Neural cell (in vitro differentiated cells): ENCODE results near the gene SLC23A1. TPM values are rescaled to one million over a fixed set of nuclear protein-coding genes. Genes with fewer than 3 reads are reported as not detected.

Source experiments
- H2AFZ ChIP-seq: fragments of 200-600, 300-800 bp; sonication (generic), shearing (Covaris generic); 2 replicates; pipeline ENCODE4 v1.6.0; 2014; ENCODE audit warnings: low read depth, mild to moderate bottlenecking, antibody characterized with exemption, low read length, moderate library complexity
- H3F3A ChIP-seq: fragments of 200-600 bp; shearing (Covaris generic); 2 replicates; pipeline ENCODE4 v1.6.1; 2016; ENCODE audit warnings: mild to moderate bottlenecking, moderate library complexity, mixed read lengths, antibody characterized with exemption, low read length; ENCODE audit not compliant: insufficient read depth, poor library complexity, severe bottlenecking
- H3K27ac ChIP-seq: fragments of 200-600, 300-800 bp; sonication (generic), shearing (Covaris generic); 2 replicates; pipeline ENCODE4 v1.5.1; 2014; ENCODE audit warnings: mild to moderate bottlenecking, low read length, moderate library complexity
- H3K27me3 ChIP-seq: fragments of 300-800, 200-600 bp; sonication (generic), shearing (Covaris generic); 2 replicates; pipeline ENCODE4 v1.6.0; 2014; ENCODE audit warnings: mild to moderate bottlenecking, low read depth, low read length, moderate library complexity; ENCODE audit not compliant: insufficient read depth
- H3K36me3 ChIP-seq: fragments of 300-800, 200-600 bp; sonication (generic), shearing (Covaris generic); 2 replicates; pipeline ENCODE4 v1.5.1; 2014; ENCODE audit warnings: mild to moderate bottlenecking, antibody characterized with exemption, low read length, moderate library complexity; ENCODE audit not compliant: insufficient read depth
- H3K4me2 ChIP-seq: fragments of 300-800, 200-600 bp; sonication (generic), shearing (Covaris generic); 2 replicates; pipeline ENCODE4 v1.6.0; 2014; ENCODE audit warnings: mild to moderate bottlenecking, low read length
- H3K4me3 ChIP-seq: fragments of 300-800, 200-600 bp; sonication (generic), shearing (Covaris generic); 2 replicates; pipeline ENCODE4 v1.5.1; 2014; ENCODE audit warnings: mild to moderate bottlenecking, low read length, moderate library complexity
- H3K79me2 ChIP-seq: fragments of 200-600 bp; shearing (Covaris generic); replicated peaks from 2 replicates; pipeline ENCODE4 v1.6.0; 2014; ENCODE audit warnings: mild to moderate bottlenecking, low read length, moderate library complexity; ENCODE audit not compliant: insufficient read depth
- H3K9ac ChIP-seq: fragments of 300-800, 200-600 bp; sonication (generic), shearing (Covaris generic); 2 replicates; pipeline ENCODE4 v1.6.1; 2016; ENCODE audit warnings: mild to moderate bottlenecking, low read length, mixed read lengths
- H3K9me2 ChIP-seq: fragments of 200-600 bp; shearing (Covaris generic); 2 replicates; pipeline ENCODE4 v1.6.1; 2016; ENCODE audit warnings: mild to moderate bottlenecking, low read length, mixed read lengths; ENCODE audit not compliant: insufficient read depth
- H3K9me3 ChIP-seq: fragments of 200-600, 300-800 bp; sonication (generic), shearing (Covaris generic); 2 replicates; pipeline ENCODE4 v1.6.1; 2016; ENCODE audit warnings: mild to moderate bottlenecking, mixed run types, low read length, moderate library complexity, mixed read lengths
- H4K20me1 ChIP-seq: fragments of 200-600 bp; shearing (Covaris generic); 2 replicates; pipeline ENCODE4 v1.6.1; 2016; ENCODE audit warnings: mild to moderate bottlenecking, mixed run types; ENCODE audit not compliant: insufficient read depth
- CTCF ChIP-seq: fragments of 450-650 bp; IDR thresholded peaks from 2 replicates; pipeline ENCODE4 v1.5.1; 2014; ENCODE audit warnings: antibody characterized with exemption, mild to moderate bottlenecking, moderate library complexity; ENCODE audit not compliant: poor library complexity, severe bottlenecking
- EP300 ChIP-seq: fragments of 450-650 bp; conservative IDR thresholded peaks from 2 replicates; pipeline ENCODE4 v1.6.1; 2014; ENCODE audit warnings: antibody characterized with exemption, mild to moderate bottlenecking, moderate library complexity; ENCODE audit not compliant: poor library complexity, severe bottlenecking
- EZH2 ChIP-seq: fragments of 200-600, 300-800 bp; shearing (Covaris generic), sonication (generic); IDR thresholded peaks from 2 replicates; pipeline ENCODE4 v1.6.1; 2014; ENCODE audit warnings: antibody characterized with exemption, low read length, borderline replicate concordance, mild to moderate bottlenecking; ENCODE audit not compliant: insufficient read depth, poor library complexity, severe bottlenecking
- MXI1 ChIP-seq: fragments of 450-650 bp; conservative IDR thresholded peaks from 2 replicates; pipeline ENCODE4 v1.6.1; 2014; ENCODE audit warnings: antibody characterized with exemption, mild to moderate bottlenecking; ENCODE audit not compliant: poor library complexity, severe bottlenecking
- POLR2AphosphoS5 ChIP-seq: IDR thresholded peaks from 2 replicates; pipeline ENCODE4 v1.6.1; 2012
- RAD21 ChIP-seq: fragments of 450-650 bp; conservative IDR thresholded peaks from 2 replicates; pipeline ENCODE4 v1.6.1; 2014; ENCODE audit warnings: antibody characterized with exemption, mild to moderate bottlenecking, moderate library complexity
- SMC3 ChIP-seq: fragments of 450-650 bp; conservative IDR thresholded peaks from 2 replicates; pipeline ENCODE4 v1.6.1; 2014; ENCODE audit warnings: antibody characterized with exemption, mild to moderate bottlenecking, moderate library complexity; ENCODE audit not compliant: poor library complexity
- TAF1 ChIP-seq: IDR thresholded peaks from 2 replicates; pipeline ENCODE4 v1.6.1; 2012; ENCODE audit warnings: low read depth
- polyA plus RNA-seq: library from polyadenylated mRNA; depleted of rRNA; stranded (reverse); fragments of >200 nt; gene quantifications from 2 replicates; pipeline ENCODE4 v1.2.3, GENCODE V29; 2014
- TF ChIP-seq, protein P1 (sequence below): IDR thresholded peaks from 2 replicates; pipeline ENCODE4 v1.6.1; 2012; ENCODE audit warnings: borderline replicate concordance

SLC23A1 gene
- polyA plus RNA-seq, 1 donor from 2014 or later = not detected

GRCh38 chr5:139392678-139393496 lies 9.8 kb upstream of the SLC23A1 start:
- no peak overlapping the region for H2AFZ ChIP-seq
- no peaks in the 10 kb centered on the region for H3F3A ChIP-seq
- no peak overlapping the region for H3K4me2 ChIP-seq
- no peak overlapping the region for H3K9ac ChIP-seq
- H3K9me3 ChIP-seq = no peaks in the 10 kb centered on the region
- no peaks in the 10 kb centered on the region for H3K79me2 ChIP-seq
- TF ChIP-seq CTCF (peak; percentile 11), EZH2 (peak; percentile 36), MXI1 (peak; percentile 18), TAF1 (no peak), RAD21 (no peak)
- TF ChIP-seq, protein P1, sequence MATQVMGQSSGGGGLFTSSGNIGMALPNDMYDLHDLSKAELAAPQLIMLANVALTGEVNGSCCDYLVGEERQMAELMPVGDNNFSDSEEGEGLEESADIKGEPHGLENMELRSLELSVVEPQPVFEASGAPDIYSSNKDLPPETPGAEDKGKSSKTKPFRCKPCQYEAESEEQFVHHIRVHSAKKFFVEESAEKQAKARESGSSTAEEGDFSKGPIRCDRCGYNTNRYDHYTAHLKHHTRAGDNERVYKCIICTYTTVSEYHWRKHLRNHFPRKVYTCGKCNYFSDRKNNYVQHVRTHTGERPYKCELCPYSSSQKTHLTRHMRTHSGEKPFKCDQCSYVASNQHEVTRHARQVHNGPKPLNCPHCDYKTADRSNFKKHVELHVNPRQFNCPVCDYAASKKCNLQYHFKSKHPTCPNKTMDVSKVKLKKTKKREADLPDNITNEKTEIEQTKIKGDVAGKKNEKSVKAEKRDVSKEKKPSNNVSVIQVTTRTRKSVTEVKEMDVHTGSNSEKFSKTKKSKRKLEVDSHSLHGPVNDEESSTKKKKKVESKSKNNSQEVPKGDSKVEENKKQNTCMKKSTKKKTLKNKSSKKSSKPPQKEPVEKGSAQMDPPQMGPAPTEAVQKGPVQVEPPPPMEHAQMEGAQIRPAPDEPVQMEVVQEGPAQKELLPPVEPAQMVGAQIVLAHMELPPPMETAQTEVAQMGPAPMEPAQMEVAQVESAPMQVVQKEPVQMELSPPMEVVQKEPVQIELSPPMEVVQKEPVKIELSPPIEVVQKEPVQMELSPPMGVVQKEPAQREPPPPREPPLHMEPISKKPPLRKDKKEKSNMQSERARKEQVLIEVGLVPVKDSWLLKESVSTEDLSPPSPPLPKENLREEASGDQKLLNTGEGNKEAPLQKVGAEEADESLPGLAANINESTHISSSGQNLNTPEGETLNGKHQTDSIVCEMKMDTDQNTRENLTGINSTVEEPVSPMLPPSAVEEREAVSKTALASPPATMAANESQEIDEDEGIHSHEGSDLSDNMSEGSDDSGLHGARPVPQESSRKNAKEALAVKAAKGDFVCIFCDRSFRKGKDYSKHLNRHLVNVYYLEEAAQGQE = no peak
- H4K20me1 ChIP-seq = no peaks in the 10 kb centered on the region
- no peak overlapping the region for H3K27ac ChIP-seq
- peaks cover 50% of the 10 kb centered on the region for H3K27me3 ChIP-seq
- no peaks in the 10 kb centered on the region for H3K9me2 ChIP-seq
- peak overlapping the region; percentile 55 for H3K4me3 ChIP-seq
- no peaks in the 10 kb centered on the region for H3K36me3 ChIP-seq

DNA sequence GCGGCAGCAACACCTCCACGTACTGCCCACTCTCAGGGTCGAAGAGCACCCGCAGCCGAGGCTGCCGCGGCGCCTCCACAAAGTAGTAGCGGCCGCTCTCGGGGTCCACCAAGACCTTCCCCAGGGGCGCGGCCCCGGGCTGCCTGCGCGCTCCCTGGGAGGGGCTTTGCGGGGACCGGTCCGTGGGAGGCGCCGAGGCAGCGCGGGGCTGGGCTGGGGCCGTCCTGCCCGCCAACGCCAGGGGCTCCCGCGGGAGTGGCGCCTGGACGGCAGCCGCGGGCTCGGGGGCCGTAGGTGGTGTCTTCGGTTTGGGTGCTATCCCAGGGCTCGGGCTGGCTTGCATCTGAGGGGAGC lies 9.2 kb upstream of the SLC23A1 start:
- Histone ChIP-seq H3K27me3 (peaks cover 50% of the 10 kb centered on the region), H3K9ac (no peak overlapping the region), H3F3A (no peaks in the 10 kb centered on the region), H3K36me3 (no peaks in the 10 kb centered on the region), H3K9me3 (no peaks in the 10 kb centered on the region), H3K4me2 (no peak overlapping the region), H3K27ac (no peak overlapping the region), H3K9me2 (no peaks in the 10 kb centered on the region), H3K79me2 (no peaks in the 10 kb centered on the region), H2AFZ (no peak overlapping the region), H4K20me1 (no peaks in the 10 kb centered on the region), H3K4me3 (no peak overlapping the region)
- TF ChIP-seq CTCF (no peak), POLR2AphosphoS5 (no peak), EZH2 (no peak), EP300 (no peak), RAD21 (no peak), TAF1 (no peak), MXI1 (no peak), SMC3 (no peak)
- TF ChIP-seq, protein P1 = no peak
